ENCODE measurements around the gene CCDC51. TPM values are rescaled to one million over a fixed set of nuclear protein-coding genes. Genes with fewer than 3 reads are reported as not detected.

Gene CCDC51
- polyA plus RNA-seq, 1 of the 3 experiments (the other 2 are of a cell fraction) = 24.2 TPM

DNA sequence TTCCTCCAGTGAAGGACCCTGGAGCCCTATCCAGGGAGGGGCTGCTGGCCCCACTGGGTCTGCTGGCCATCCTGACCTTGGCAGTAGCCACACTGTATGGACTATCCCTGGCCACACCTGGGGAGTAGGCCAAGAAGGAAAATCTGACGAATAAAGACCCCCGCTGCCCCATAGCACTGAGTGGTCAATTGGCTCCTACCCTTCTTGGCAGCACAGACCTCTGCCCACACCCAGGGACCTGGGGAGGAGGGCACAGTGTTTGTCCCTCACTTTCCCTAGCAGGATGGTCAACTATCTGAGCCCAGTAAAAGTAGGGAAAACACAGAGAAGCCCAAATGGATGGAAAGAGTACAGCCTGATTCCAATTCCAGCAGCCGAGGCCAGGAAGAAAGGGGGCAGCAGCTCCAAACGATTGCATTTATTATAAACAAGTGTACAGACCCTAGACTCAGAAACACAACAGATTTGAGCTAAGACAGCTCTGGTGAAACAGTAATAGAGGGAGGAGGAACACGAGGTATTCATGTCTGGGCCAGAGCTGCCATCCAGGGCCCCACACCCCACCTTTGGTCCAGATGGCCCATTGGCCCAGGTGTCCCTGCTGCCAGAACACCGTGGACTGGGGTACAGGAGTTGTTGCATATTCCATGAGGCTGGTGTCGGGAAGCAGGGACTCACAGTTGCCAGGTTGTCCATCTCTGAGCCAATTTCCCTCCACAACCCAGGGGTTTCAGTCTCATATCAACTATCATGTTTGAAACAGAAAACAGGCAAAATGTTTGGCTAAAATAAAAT lies 27.8 kb upstream of the CCDC51 start:
- Histone ChIP-seq H3K9me3 (no peaks in the 10 kb centered on the region), H3K36me3 (replicated peaks in 1 of 2; ENCODE audit: control insufficient read depth in 1 of 2, insufficient read depth in 2 of 2, low read length in 1 of 2) (peaks cover 0 to 35% of the 10 kb centered on the region in 2 experiments), H3K4me1 (ENCODE audit: control insufficient read depth in 1 of 2, insufficient read depth in 2 of 2, low read depth in 1 of 2, low read length in 1 of 2) (peaks cover 16 to 67% of the 10 kb centered on the region in 2 experiments; a peak in 2 of 4 replicates), H4K20me1 (ENCODE audit: insufficient read depth) (no peaks in the 10 kb centered on the region), H3K4me2 (peak overlapping the region; percentile 78; the same call in 1 of the 2 replicates), H3K9me2 (no peaks in the 10 kb centered on the region), H3K4me3 (ENCODE audit: low read depth in 2 of 2, low read length in 1 of 2) (no peak overlapping the region), H3K9ac (peak overlapping the region; percentile 95; the same call in 1 of the 2 replicates), H3F3A (replicated peaks; ENCODE audit: insufficient read depth) (peaks cover 15% of the 10 kb centered on the region), H3K79me2 (ENCODE audit: insufficient read depth) (peaks cover 65% of the 10 kb centered on the region), H3K27me3 (ENCODE audit: insufficient read depth) (no peaks in the 10 kb centered on the region), H2AFZ (ENCODE audit: low read depth) (no peak overlapping the region), H3K27ac (ENCODE audit: low read depth in 2 of 2, low read length in 1 of 2) (peak overlapping the region; percentile 99 to 100)
- CTCF ChIA-PET = interaction anchor here (1.2 to 8.2 kb wide), 5 partner anchors 31 to 86 kb away, joined by 3 to 136 read pairs (median 3); partner anchors contain the start of gene PFKFB4
- POLR2A ChIA-PET = interaction anchor here (0.9 kb wide), 1 partner anchor 27 kb away, joined by 3 read pairs; no protein-coding TSS in a partner anchor
- WGBS (ENCODE audit: low lambda C conversion rate) = 85% methylated on average over 6 of the region's 7 CpGs
- TF ChIP-seq CHD2 (IDR thresholded peaks at IDR 0.05; ENCODE audit: low read length, partially characterized antibody) = no peak
- TF ChIP-seq RAD21 (IDR thresholded peaks at IDR 0.05; ENCODE audit: low read length) = 0 out of 2 replicates have a peak, but pooled peaks have one; percentile 7
- TF ChIP-seq TCF12 (IDR thresholded peaks at IDR 0.05) = no peak
- TF ChIP-seq, protein P1, sequence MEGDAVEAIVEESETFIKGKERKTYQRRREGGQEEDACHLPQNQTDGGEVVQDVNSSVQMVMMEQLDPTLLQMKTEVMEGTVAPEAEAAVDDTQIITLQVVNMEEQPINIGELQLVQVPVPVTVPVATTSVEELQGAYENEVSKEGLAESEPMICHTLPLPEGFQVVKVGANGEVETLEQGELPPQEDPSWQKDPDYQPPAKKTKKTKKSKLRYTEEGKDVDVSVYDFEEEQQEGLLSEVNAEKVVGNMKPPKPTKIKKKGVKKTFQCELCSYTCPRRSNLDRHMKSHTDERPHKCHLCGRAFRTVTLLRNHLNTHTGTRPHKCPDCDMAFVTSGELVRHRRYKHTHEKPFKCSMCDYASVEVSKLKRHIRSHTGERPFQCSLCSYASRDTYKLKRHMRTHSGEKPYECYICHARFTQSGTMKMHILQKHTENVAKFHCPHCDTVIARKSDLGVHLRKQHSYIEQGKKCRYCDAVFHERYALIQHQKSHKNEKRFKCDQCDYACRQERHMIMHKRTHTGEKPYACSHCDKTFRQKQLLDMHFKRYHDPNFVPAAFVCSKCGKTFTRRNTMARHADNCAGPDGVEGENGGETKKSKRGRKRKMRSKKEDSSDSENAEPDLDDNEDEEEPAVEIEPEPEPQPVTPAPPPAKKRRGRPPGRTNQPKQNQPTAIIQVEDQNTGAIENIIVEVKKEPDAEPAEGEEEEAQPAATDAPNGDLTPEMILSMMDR (IDR thresholded peaks at IDR 0.05) = no peak
- DNase-seq = no peak

DNA sequence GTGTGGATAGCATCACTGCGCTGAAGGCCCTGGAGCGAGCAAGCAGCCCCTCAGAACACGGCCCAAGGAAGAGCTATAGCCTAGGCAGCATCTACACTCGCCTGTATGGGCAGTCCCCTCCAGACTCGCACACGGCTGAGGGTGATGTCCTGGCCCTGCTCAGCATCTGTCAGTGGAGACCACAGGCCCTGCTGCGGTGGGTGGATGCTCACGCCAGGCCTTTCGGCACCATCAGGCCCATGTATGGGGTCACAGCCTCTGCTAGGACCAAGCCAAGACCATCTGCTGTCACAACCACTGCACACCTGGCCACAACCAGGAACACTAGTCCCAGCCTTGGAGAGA lies 27.2 kb upstream of the CCDC51 start:
- peaks cover 16 to 67% of the 10 kb centered on the region in 2 experiments; a peak in 2 of 4 replicates for H3K4me1 ChIP-seq (ENCODE audit: control insufficient read depth in 1 of 2, insufficient read depth in 2 of 2, low read depth in 1 of 2, low read length in 1 of 2)
- no CpG with 5 or more reads among the region's 9 CpGs for WGBS (ENCODE audit: low lambda C conversion rate)
- peaks cover 59% of the 10 kb centered on the region for H3K79me2 ChIP-seq (ENCODE audit: insufficient read depth)
- no peak overlapping the region for H2AFZ ChIP-seq (ENCODE audit: low read depth)
- H3F3A ChIP-seq (replicated peaks; ENCODE audit: insufficient read depth) = peaks cover 16% of the 10 kb centered on the region
- peak overlapping the region; percentile 45 to 68; a peak in 3 of 4 replicates for H3K4me3 ChIP-seq (ENCODE audit: low read depth in 2 of 2, low read length in 1 of 2)
- peak overlapping the region; percentile 78 for H3K4me2 ChIP-seq
- no peaks in the 10 kb centered on the region for H3K9me2 ChIP-seq
- CTCF ChIA-PET = interaction anchor here (1.2 to 8.2 kb wide), 7 partner anchors 31 to 86 kb away, joined by 3 to 136 read pairs (median 3); partner anchors contain the start of gene PFKFB4
- no peaks in the 10 kb centered on the region for H4K20me1 ChIP-seq (ENCODE audit: insufficient read depth)
- H3K36me3 ChIP-seq (replicated peaks in 1 of 2; ENCODE audit: control insufficient read depth in 1 of 2, insufficient read depth in 2 of 2, low read length in 1 of 2) = peaks cover 0 to 35% of the 10 kb centered on the region in 2 experiments
- peak overlapping the region; percentile 95 for H3K9ac ChIP-seq
- peak; percentile 25 for DNase-seq
- H3K27me3 ChIP-seq (ENCODE audit: insufficient read depth) = no peaks in the 10 kb centered on the region
- H3K27ac ChIP-seq (ENCODE audit: low read depth in 2 of 2, low read length in 1 of 2) = peak overlapping the region; percentile 99 to 100
- POLR2A ChIA-PET = no interaction called here
- no peaks in the 10 kb centered on the region for H3K9me3 ChIP-seq
- TF ChIP-seq, protein P1 (IDR thresholded peaks at IDR 0.05) = no peak
- TF ChIP-seq TEAD4 (IDR thresholded peaks at IDR 0.05; ENCODE audit: borderline replicate concordance, insufficient read depth) (no peak), MXI1 (IDR thresholded peaks at IDR 0.05; ENCODE audit: low read depth, low read length) (no peak), RXRA (IDR thresholded peaks at IDR 0.05; ENCODE audit: borderline replicate concordance, low read depth) (no peak), GATA2 (CRISPR knock-in tag; IDR thresholded peaks at IDR 0.05) (no peak), GABPA (IDR thresholded peaks at IDR 0.05; ENCODE audit: low read depth) (no peak), JUND (IDR thresholded peaks at IDR 0.05) (no peak), TCF12 (IDR thresholded peaks at IDR 0.05) (no peak), POLR2AphosphoS5 (IDR thresholded peaks at IDR 0.05; ENCODE audit: low read depth, low read length) (no peak), MEF2A (IDR thresholded peaks at IDR 0.05; ENCODE audit: borderline replicate concordance, low read depth) (no peak), RFX5 (IDR thresholded peaks at IDR 0.05; ENCODE audit: low read length) (no peak), FOSL2 (IDR thresholded peaks at IDR 0.05; ENCODE audit: borderline replicate concordance, low read depth) (no peak), FOXJ3 (CRISPR knock-in tag; IDR thresholded peaks at IDR 0.05) (no peak)
- TF ChIP-seq, protein P2, sequence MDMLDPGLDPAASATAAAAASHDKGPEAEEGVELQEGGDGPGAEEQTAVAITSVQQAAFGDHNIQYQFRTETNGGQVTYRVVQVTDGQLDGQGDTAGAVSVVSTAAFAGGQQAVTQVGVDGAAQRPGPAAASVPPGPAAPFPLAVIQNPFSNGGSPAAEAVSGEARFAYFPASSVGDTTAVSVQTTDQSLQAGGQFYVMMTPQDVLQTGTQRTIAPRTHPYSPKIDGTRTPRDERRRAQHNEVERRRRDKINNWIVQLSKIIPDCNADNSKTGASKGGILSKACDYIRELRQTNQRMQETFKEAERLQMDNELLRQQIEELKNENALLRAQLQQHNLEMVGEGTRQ (IDR thresholded peaks at IDR 0.05; ENCODE audit: borderline replicate concordance, low read depth, low read length) = no peak
